ENCODE measurements around the gene ST6GAL2. TPM values are rescaled to one million over a fixed set of nuclear protein-coding genes. Genes with fewer than 3 reads are reported as not detected.

Gene ST6GAL2
- total RNA-seq, 4 donors from 2014 or later = 0.04 to 1.3 (median 0.82) TPM

- TF ChIP-seq POLR2A (IDR thresholded peaks at IDR 0.05) = no peak
- no peak for TF ChIP-seq CTCF (IDR thresholded peaks at IDR 0.05)
- 55 to 71% methylated on average over 7 of the region's 7 CpGs for WGBS, 2 donors
- intact Hi-C loops (cut with DNase I; ENCODE audit: low total_unique reads) = no loop called here
- DNase-seq (ENCODE audit: low spot score in 2 of 2) = peak in 1 of 2 donors; percentile 64
- H3K4me3 ChIP-seq (ENCODE audit: low read depth, poor library complexity, severe bottlenecking) = no peak overlapping the region
These were observed 43.9 kb downstream of the ST6GAL2 start for GRCh38 chr2:106841886-106842645.

- DNase-seq (ENCODE audit: low spot score in 2 of 2) = peak in 1 of 2 donors; percentile 6
- intact Hi-C loops (cut with DNase I; ENCODE audit: low total_unique reads) = no loop called here
- WGBS, 2 donors = 13 to 29% methylated on average over 2 of the region's 2 CpGs
- TF ChIP-seq POLR2A (IDR thresholded peaks at IDR 0.05) (no peak), CTCF (IDR thresholded peaks at IDR 0.05) (no peak)
- no peak overlapping the region for H3K4me3 ChIP-seq (ENCODE audit: low read depth, poor library complexity, severe bottlenecking)
These were observed 45.1 kb downstream of the ST6GAL2 start for GRCh38 chr2:106840818-106841217.

GRCh38 chr2:106839849-106840595 is 45.9 kb downstream of the ST6GAL2 start:
- no peak overlapping the region for H3K4me3 ChIP-seq (ENCODE audit: low read depth, poor library complexity, severe bottlenecking)
- peak in 1 of 2 donors; percentile 66 for DNase-seq (ENCODE audit: low spot score in 2 of 2)
- TF ChIP-seq POLR2A (IDR thresholded peaks at IDR 0.05) = no peak
- TF ChIP-seq CTCF (IDR thresholded peaks at IDR 0.05) = no peak
- intact Hi-C loops (cut with DNase I; ENCODE audit: low total_unique reads) = no loop called here
- 49 to 52% methylated on average over 7 of the region's 7 CpGs for WGBS, 2 donors

GRCh38 chr2:106833256-106833655 is 52.7 kb downstream of the ST6GAL2 start:
- intact Hi-C loops (cut with DNase I; ENCODE audit: low total_unique reads) = no loop called here
- TF ChIP-seq CTCF (IDR thresholded peaks at IDR 0.05) = no peak
- no peak for TF ChIP-seq POLR2A (IDR thresholded peaks at IDR 0.05)
- 69 to 75% methylated on average over 3 of the region's 3 CpGs for WGBS, 2 donors

GRCh38 chr2:106831816-106832569 is 54.0 kb downstream of the ST6GAL2 start:
- H3K4me3 ChIP-seq (ENCODE audit: low read depth, poor library complexity, severe bottlenecking) = no peak overlapping the region
- TF ChIP-seq CTCF (IDR thresholded peaks at IDR 0.05) = no peak
- TF ChIP-seq POLR2A (IDR thresholded peaks at IDR 0.05) = no peak
- intact Hi-C loops (cut with DNase I; ENCODE audit: low total_unique reads) = no loop called here
- DNase-seq (ENCODE audit: low spot score in 2 of 2) = peak in 1 of 2 donors; percentile 21
- 50 to 80% methylated on average over 6 of the region's 6 CpGs for WGBS, 2 donors

More at GRCh38 chr2:106833256-106833655, 52.7 kb downstream of the ST6GAL2 start:
- H3K4me3 ChIP-seq (ENCODE audit: low read depth, poor library complexity, severe bottlenecking) = no peak overlapping the region
- DNase-seq (ENCODE audit: low spot score in 2 of 2) = no peak

Measured in lower leg skin (tissue), 4 donors.